ENCODE data around the gene ZNF575. TPM values are rescaled to one million over a fixed set of nuclear protein-coding genes. Genes with fewer than 3 reads are reported as not detected.

ZNF575 gene
- total RNA-seq, 4 donors from 2014 or later, result 0.21 to 2.8 TPM; not detected in 2

DNA sequence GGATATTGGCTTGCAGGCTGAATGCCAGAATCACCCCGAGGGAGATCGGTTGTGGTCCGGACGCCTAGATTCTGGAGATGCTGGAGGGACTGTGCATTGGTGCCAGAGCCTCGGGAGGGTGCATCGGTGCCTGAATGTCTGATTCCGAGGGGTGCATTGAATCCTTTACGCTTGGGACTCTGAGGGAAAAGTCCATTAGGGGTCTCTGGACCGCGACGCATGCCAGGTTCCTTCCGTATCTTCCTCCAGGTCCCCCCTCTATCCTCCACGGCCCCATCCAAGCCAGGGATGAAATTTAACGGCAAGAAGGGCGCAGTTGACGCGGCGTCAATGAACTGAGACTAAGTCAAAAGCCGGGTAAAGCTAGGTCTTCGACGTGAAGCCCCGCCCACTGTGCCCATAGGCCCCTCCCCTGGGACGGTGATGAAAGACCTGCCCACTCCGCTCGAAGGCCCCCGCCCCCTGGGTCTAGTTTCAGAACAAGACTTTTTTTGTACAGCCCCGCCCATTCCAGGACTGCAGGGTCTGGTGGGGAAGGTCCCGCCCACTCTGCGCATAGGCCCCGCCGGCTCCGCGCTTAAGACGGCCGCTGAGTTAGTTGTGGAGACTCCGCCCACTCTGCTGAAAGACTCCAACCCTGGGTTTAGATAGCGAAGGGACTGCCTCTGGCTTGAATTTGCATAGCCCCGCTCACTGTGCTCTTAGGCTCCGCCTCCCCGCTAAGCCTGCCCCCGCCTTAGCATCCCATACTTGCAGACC is 737 bp downstream of the ZNF575 start:
- peak; percentile 99 to 100 for DNase-seq
- no peaks in the 10 kb centered on the region for H3K27me3 ChIP-seq
- H3K4me3 ChIP-seq, result peak overlapping the region; percentile 51 to 52
- no peaks in the 10 kb centered on the region for H3K36me3 ChIP-seq
- peaks cover 0 to under 1% of the 10 kb centered on the region in 2 donors for H3K9me3 ChIP-seq
- peak in 1 of 2 donors; percentile 16 for TF ChIP-seq POLR2A (IDR thresholded peaks at IDR 0.05)
- TF ChIP-seq, protein P1, sequence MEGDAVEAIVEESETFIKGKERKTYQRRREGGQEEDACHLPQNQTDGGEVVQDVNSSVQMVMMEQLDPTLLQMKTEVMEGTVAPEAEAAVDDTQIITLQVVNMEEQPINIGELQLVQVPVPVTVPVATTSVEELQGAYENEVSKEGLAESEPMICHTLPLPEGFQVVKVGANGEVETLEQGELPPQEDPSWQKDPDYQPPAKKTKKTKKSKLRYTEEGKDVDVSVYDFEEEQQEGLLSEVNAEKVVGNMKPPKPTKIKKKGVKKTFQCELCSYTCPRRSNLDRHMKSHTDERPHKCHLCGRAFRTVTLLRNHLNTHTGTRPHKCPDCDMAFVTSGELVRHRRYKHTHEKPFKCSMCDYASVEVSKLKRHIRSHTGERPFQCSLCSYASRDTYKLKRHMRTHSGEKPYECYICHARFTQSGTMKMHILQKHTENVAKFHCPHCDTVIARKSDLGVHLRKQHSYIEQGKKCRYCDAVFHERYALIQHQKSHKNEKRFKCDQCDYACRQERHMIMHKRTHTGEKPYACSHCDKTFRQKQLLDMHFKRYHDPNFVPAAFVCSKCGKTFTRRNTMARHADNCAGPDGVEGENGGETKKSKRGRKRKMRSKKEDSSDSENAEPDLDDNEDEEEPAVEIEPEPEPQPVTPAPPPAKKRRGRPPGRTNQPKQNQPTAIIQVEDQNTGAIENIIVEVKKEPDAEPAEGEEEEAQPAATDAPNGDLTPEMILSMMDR (IDR thresholded peaks at IDR 0.05), result no peak
- H3K27ac ChIP-seq, result peak overlapping the region; percentile 90 to 96
- intact Hi-C loops (cut with DNase I; ENCODE audit: low total_unique reads), result no loop called here
- H3K4me1 ChIP-seq, result peaks cover 0 to 4% of the 10 kb centered on the region in 2 donors

DNA sequence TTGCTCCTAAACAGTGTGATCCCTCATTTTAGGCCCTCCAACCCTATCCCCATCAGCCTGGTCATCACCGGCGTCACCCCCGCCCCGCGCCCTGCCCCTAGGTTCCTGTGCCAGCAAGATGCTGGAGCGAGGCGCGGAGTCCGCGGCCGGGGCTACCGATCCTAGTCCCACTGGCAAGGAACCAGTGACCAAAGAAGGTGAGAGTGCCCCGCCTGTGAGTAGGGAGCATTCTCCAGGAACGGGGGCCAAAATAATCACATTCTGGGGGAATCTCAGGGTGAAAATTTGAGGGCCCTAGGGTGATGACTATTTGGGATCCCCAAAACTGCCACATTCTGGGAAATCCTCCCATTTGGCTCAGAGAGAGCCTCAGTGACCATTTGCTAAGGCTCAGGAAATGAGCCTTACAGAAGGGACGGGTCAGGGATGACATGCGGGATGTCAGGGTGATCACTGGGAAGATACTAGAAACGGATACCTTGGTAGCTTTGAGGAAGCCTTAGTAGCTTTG is 1.4 kb downstream of the ZNF575 start:
- Histone ChIP-seq H3K4me1 (peaks cover 0 to 4% of the 10 kb centered on the region in 2 donors), H3K4me3 (peak overlapping the region; percentile 51 to 52), H3K36me3 (no peaks in the 10 kb centered on the region), H3K27me3 (no peaks in the 10 kb centered on the region), H3K9me3 (peaks cover 0 to 5% of the 10 kb centered on the region in 2 donors), H3K27ac (peak overlapping the region; percentile 90 to 96)
- intact Hi-C loops (cut with DNase I; ENCODE audit: low total_unique reads), result no loop called here
- no peak for DNase-seq
- TF ChIP-seq, protein P1 (IDR thresholded peaks at IDR 0.05), result no peak
- TF ChIP-seq POLR2A (IDR thresholded peaks at IDR 0.05), result no peak

GRCh38 chr19:43534816-43535761 is 2.1 kb downstream of the ZNF575 start:
- H3K4me3 ChIP-seq, result no peak overlapping the region
- H3K4me1 ChIP-seq, result peaks cover 0 to 4% of the 10 kb centered on the region in 2 donors
- H3K9me3 ChIP-seq, result peaks cover 0 to 5% of the 10 kb centered on the region in 2 donors
- no peaks in the 10 kb centered on the region for H3K36me3 ChIP-seq
- intact Hi-C loops (cut with DNase I; ENCODE audit: low total_unique reads), result no loop called here
- H3K27me3 ChIP-seq, result no peaks in the 10 kb centered on the region
- peak; percentile 70 to 73 for DNase-seq
- no peak for TF ChIP-seq POLR2A (IDR thresholded peaks at IDR 0.05)
- TF ChIP-seq, protein P1 (IDR thresholded peaks at IDR 0.05), result peak; percentile 34 to 64 (median 48)
- peak overlapping the region; percentile 90 to 96 for H3K27ac ChIP-seq

- peaks cover 0 to 5% of the 10 kb centered on the region in 2 donors for H3K9me3 ChIP-seq
- no peaks in the 10 kb centered on the region for H3K36me3 ChIP-seq
- H3K27me3 ChIP-seq, result no peaks in the 10 kb centered on the region
- intact Hi-C loops (cut with DNase I; ENCODE audit: low total_unique reads), result no loop called here
- no peak overlapping the region for H3K27ac ChIP-seq
- no peak overlapping the region for H3K4me3 ChIP-seq
- TF ChIP-seq, protein P1 (IDR thresholded peaks at IDR 0.05), result no peak
- no peak for TF ChIP-seq POLR2A (IDR thresholded peaks at IDR 0.05)
- peaks cover 0 to 4% of the 10 kb centered on the region in 2 donors for H3K4me1 ChIP-seq
- no peak for DNase-seq
These were observed 5.9 kb downstream of the ZNF575 start for GRCh38 chr19:43538922-43539321.

Measured in uterus (tissue), 4 donors.